Calu3 (cell line): ENCODE measurements around the gene PPL. TPM values are rescaled to one million over a fixed set of nuclear protein-coding genes. Genes with fewer than 3 reads are reported as not detected.
A peak's percentile ranks its signal among the peaks of the same experiment; 100 is the strongest.

Experiments used
- BruUV-seq: library from RNA; stranded (reverse); fragments of 400-500 nt; replicated peaks from 2 replicates; lab custom pipeline; 2021; lab: Mats Ljungman, UMichigan
- CTCF ChIA-PET: fragments of 300-600 bp; sonication (Branson Sonifier 250); formaldehyde crosslinking; loops from one replicate; lab custom pipeline; 2022; ENCODE audit warnings: antibody characterized with exemption; lab: Charles Lee
- DNase-seq: peaks from one replicate; pipeline ENCODE4 v3.0.0; 2022
- H3K27ac Mint-ChIP-seq: one replicate; pipeline ENCODE4 v1.8.0; 2022; ENCODE audit warnings: mixed read lengths; ENCODE audit not compliant: unreplicated experiment
- H3K27me3 Mint-ChIP-seq: one replicate; pipeline ENCODE4 v1.8.0; 2022; ENCODE audit warnings: mixed read lengths; ENCODE audit not compliant: unreplicated experiment
- H3K36me3 Mint-ChIP-seq: one replicate; pipeline ENCODE4 v1.8.0; 2022; ENCODE audit warnings: mild to moderate bottlenecking, moderate library complexity, mixed read lengths; ENCODE audit not compliant: insufficient read depth, unreplicated experiment
- H3K4me1 Mint-ChIP-seq: one replicate; pipeline ENCODE4 v1.8.0; 2022; ENCODE audit warnings: mild to moderate bottlenecking, low read depth, mixed read lengths; ENCODE audit not compliant: unreplicated experiment
- H3K4me3 Mint-ChIP-seq: one replicate; pipeline ENCODE4 v1.8.0; 2022; ENCODE audit warnings: mild to moderate bottlenecking, low read depth, moderate library complexity, mixed read lengths; ENCODE audit not compliant: unreplicated experiment
- H3K9me3 Mint-ChIP-seq: one replicate; pipeline ENCODE4 v1.8.0; 2022; ENCODE audit warnings: low read depth, mixed read lengths; ENCODE audit not compliant: unreplicated experiment
- intact Hi-C: fragments of 100-400 bp; cut with micrococcal nuclease; formaldehyde crosslinking; loops from one replicate; pipeline ENCODE4 v1.10.0; 2022; ENCODE audit not compliant: unreplicated experiment
- total RNA-seq: library from RNA; stranded (reverse); gene quantifications from 2 replicates; pipeline ENCODE4 v1.2.3, GENCODE V29; 2022
- TF ChIP-seq, protein P1 (sequence below): fragments of 200-600 bp; IDR thresholded peaks from one replicate; pipeline ENCODE4 v1.8.0; 2022; ENCODE audit warnings: antibody characterized with exemption; ENCODE audit not compliant: unreplicated experiment

Gene PPL
- total RNA-seq, 1 experiment from 2014 or later = 75.0 TPM

GRCh38 chr16:4944333-4945281 is 7.7 kb upstream of the PPL start:
- Mint-ChIP-seq H3K27me3 (no peaks in the 10 kb centered on the region), H3K36me3 (peaks cover 30% of the 10 kb centered on the region), H3K27ac (peak overlapping the region; percentile 89), H3K9me3 (no peaks in the 10 kb centered on the region), H3K4me1 (peaks cover 76% of the 10 kb centered on the region), H3K4me3 (peak overlapping the region; percentile 54)
- TF ChIP-seq, protein P1, sequence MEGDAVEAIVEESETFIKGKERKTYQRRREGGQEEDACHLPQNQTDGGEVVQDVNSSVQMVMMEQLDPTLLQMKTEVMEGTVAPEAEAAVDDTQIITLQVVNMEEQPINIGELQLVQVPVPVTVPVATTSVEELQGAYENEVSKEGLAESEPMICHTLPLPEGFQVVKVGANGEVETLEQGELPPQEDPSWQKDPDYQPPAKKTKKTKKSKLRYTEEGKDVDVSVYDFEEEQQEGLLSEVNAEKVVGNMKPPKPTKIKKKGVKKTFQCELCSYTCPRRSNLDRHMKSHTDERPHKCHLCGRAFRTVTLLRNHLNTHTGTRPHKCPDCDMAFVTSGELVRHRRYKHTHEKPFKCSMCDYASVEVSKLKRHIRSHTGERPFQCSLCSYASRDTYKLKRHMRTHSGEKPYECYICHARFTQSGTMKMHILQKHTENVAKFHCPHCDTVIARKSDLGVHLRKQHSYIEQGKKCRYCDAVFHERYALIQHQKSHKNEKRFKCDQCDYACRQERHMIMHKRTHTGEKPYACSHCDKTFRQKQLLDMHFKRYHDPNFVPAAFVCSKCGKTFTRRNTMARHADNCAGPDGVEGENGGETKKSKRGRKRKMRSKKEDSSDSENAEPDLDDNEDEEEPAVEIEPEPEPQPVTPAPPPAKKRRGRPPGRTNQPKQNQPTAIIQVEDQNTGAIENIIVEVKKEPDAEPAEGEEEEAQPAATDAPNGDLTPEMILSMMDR = no peak
- BruUV-seq = no TSS peak
- DNase-seq = peak; percentile 100
- CTCF ChIA-PET = interaction anchor here (0.6 to 1.4 kb wide), 12 partner anchors 8 to 320 kb away, joined by 3 to 8 read pairs (median 4); partner anchors contain the start of genes ANKS3, DNAAF8, GLYR1 and MGRN1
- intact Hi-C loops = no loop called here

DNA sequence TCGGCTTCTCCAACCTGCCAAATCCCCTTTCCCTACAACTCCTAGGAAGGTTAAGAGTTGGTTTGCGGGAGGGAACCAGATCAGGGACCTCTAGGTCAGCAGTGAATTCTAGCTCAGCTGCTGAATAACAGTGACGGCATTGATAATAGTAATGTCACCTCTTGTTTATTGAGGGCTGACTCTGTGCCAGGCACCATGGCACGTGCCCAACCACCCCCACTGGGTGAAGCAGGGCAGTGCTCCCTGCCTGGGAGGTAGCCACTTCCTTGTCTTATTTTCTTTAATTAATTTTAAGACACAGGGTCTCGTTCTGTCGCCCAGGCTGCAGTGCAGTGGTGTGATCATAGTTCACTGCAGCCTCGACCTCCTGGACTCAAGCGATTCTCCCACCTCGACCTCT is 5.5 kb upstream of the PPL start:
- Mint-ChIP-seq H3K4me3 (peak overlapping the region; percentile 54), H3K27me3 (no peaks in the 10 kb centered on the region), H3K4me1 (peaks cover 59% of the 10 kb centered on the region), H3K36me3 (peaks cover 35% of the 10 kb centered on the region), H3K9me3 (no peaks in the 10 kb centered on the region), H3K27ac (peak overlapping the region; percentile 86)
- no TSS peak for BruUV-seq
- DNase-seq = no peak
- CTCF ChIA-PET = no interaction called here
- intact Hi-C loops = no loop called here
- TF ChIP-seq, protein P1 = no peak

DNA sequence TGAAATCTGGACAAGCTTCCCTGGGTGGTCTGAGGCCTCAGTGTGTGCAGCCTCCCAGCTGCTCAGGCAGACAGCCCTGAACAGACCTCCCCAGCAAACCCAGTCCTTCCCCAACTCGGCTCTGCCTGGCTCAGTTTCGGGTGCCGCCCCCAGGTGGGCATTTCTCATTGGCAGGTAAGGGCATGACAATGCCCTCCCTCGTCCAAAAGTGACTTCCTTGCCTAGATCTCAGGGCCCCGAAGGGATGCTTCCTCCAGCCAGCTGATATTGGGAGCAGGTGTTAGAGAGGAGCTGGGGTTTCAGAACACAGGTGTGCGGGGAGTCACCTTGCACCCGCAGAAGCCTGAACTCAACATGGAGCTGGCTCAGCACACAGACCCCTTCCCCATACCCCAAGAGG is 3.8 kb upstream of the PPL start:
- no peak overlapping the region for H3K4me3 Mint-ChIP-seq
- no TSS peak for BruUV-seq
- TF ChIP-seq, protein P1 = no peak
- peaks cover 43% of the 10 kb centered on the region for H3K4me1 Mint-ChIP-seq
- no peak overlapping the region for H3K27ac Mint-ChIP-seq
- peaks cover 45% of the 10 kb centered on the region for H3K36me3 Mint-ChIP-seq
- DNase-seq = no peak
- CTCF ChIA-PET = no interaction called here
- H3K9me3 Mint-ChIP-seq = no peaks in the 10 kb centered on the region
- intact Hi-C loops = no loop called here
- no peaks in the 10 kb centered on the region for H3K27me3 Mint-ChIP-seq

DNA sequence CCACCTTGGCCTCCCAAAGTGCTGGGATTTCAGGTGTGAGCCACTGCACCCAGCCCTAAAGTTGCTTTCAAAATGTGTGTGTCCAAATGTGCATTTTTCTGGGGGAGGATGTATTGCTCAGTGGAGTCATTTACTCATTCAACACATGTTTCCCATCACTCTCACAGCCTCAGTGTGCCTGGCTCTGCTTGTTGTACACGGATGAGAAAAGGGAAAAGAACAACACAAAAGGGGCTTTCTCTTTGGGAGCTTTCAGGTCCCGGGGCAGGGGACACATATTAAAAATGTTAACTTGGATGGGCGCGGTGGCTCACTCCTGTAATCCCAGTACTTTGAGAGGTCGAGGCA is 1.7 kb upstream of the PPL start:
- peak overlapping the region; percentile 97 for H3K4me3 Mint-ChIP-seq
- TF ChIP-seq, protein P1 = no peak
- CTCF ChIA-PET = no interaction called here
- H3K4me1 Mint-ChIP-seq = peaks cover 32% of the 10 kb centered on the region
- no peak for DNase-seq
- intact Hi-C loops = loop anchor here (5.0 kb wide), 1 partner anchor 56 kb away; no protein-coding TSS in a partner anchor
- H3K9me3 Mint-ChIP-seq = no peaks in the 10 kb centered on the region
- no peak overlapping the region for H3K27ac Mint-ChIP-seq
- H3K36me3 Mint-ChIP-seq = peaks cover 46% of the 10 kb centered on the region
- BruUV-seq = no TSS peak
- H3K27me3 Mint-ChIP-seq = no peaks in the 10 kb centered on the region
